Measurements from ENCODE around the gene VPS11. TPM values are rescaled to one million over a fixed set of nuclear protein-coding genes. Genes with fewer than 3 reads are reported as not detected.

Gene VPS11
- total and polyA plus RNA-seq, 10 donors: 30.1 to 66.7 (median 43.6) TPM

DNA sequence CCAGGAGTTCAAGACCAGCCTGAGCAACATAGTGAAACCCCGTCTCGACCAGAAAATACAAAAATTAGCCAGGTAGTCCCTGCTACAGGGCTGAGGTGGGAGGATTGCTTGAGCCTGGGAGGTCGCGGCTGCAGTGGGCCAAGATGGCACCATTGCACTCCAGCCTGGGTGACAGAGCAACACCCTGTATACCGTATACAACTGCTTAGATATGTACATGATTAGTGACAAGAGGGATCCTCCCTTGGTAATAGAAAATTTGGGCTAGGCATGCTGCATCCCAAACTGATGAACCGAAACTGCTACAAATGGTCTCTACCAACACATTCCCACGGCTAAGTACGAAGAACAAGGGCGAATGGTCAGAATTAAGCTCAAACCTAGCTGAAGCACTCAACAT is 24.7 kb upstream of the VPS11 start:
- H3K27ac ChIP-seq: no peak overlapping the region
- TF ChIP-seq, protein P1, sequence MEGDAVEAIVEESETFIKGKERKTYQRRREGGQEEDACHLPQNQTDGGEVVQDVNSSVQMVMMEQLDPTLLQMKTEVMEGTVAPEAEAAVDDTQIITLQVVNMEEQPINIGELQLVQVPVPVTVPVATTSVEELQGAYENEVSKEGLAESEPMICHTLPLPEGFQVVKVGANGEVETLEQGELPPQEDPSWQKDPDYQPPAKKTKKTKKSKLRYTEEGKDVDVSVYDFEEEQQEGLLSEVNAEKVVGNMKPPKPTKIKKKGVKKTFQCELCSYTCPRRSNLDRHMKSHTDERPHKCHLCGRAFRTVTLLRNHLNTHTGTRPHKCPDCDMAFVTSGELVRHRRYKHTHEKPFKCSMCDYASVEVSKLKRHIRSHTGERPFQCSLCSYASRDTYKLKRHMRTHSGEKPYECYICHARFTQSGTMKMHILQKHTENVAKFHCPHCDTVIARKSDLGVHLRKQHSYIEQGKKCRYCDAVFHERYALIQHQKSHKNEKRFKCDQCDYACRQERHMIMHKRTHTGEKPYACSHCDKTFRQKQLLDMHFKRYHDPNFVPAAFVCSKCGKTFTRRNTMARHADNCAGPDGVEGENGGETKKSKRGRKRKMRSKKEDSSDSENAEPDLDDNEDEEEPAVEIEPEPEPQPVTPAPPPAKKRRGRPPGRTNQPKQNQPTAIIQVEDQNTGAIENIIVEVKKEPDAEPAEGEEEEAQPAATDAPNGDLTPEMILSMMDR (IDR thresholded peaks at IDR 0.05 in 8 of 11, conservative IDR thresholded peaks at IDR 0.05 in 3 of 11): no peak
- TF ChIP-seq POLR2AphosphoS5 (IDR thresholded peaks at IDR 0.05): no peak
- no peak for TF ChIP-seq POLR2A (IDR thresholded peaks at IDR 0.05)
- H3K9me3 ChIP-seq: no peaks in the 10 kb centered on the region
- no peaks in the 10 kb centered on the region for H3K27me3 ChIP-seq (replicated peaks in 1 of 7)
- H3K36me3 ChIP-seq: peaks cover 0 to 38% (median 29%) of the 10 kb centered on the region in 6 donors
- H3K4me1 ChIP-seq: peaks cover 0 to 8% (median 0%) of the 10 kb centered on the region in 6 donors
- DNase-seq: peak; percentile 21
- WGBS, 5 donors: 89 to 96% (median 92%) methylated on average over 9 of the region's 9 CpGs
- H3K4me3 ChIP-seq: no peak overlapping the region
- intact Hi-C loops (cut with DNase I; ENCODE audit: low total_unique reads): no loop called here

DNA sequence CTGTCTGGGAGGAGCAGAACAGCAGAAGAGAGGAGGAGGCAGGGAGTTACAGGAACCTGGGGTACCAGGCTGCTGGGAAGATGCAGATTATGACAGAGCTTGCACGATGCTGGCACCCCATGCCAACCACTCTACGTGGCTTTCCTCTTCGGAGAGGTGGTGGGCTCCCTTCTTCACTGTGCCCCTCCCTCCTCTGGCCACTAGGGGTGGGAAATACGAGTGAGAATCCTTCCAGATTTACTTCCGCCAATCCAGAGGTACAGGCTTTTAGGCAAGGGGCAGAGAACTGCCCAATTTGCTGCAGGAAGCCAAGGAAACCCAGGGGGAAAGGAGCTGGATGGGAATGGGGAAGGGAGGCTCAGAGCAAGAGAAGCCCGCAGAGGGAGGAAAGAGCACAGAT is 22.9 kb upstream of the VPS11 start:
- WGBS, 5 donors: 80 to 87% (median 82%) methylated on average over 6 of the region's 6 CpGs
- no peaks in the 10 kb centered on the region for H3K27me3 ChIP-seq (replicated peaks in 1 of 7)

DNA sequence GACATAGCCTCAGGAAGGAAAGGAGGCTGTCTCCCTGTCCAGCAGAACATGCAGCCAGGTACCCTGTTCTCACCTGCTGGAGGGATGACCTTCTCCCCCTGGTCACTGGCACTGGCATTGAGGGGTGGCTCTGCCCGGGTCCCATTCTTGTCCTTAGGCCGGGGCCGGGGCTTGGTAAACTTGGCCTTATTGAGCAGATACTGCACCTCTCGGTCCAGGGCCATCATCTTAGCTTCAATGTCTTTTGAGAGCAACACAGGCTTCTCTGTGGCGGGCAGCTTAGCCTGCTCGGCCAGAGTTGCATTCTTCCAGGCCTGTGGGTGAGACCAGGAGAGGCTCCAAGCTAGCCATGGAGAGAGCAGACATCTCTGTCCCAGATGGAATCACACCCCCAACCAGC is 21.1 kb upstream of the VPS11 start:
- Histone ChIP-seq H3K4me3 (no peak overlapping the region), H3K36me3 (peaks cover 0 to 74% (median 63%) of the 10 kb centered on the region in 6 donors), H3K27ac (no peak overlapping the region), H3K27me3 (replicated peaks in 1 of 7) (no peaks in the 10 kb centered on the region), H3K9me3 (no peaks in the 10 kb centered on the region), H3K4me1 (peaks cover 0 to 2% (median 0%) of the 10 kb centered on the region in 6 donors)
- DNase-seq: peak; percentile 58
- TF ChIP-seq, protein P1 (IDR thresholded peaks at IDR 0.05 in 8 of 11, conservative IDR thresholded peaks at IDR 0.05 in 3 of 11): no peak
- 95 to 100% (median 98%) methylated on average over 6 of the region's 6 CpGs for WGBS, 5 donors
- intact Hi-C loops (cut with DNase I; ENCODE audit: low total_unique reads): no loop called here

More for the DNA sequence above, 22.9 kb upstream of the VPS11 start:
- TF ChIP-seq POLR2A (IDR thresholded peaks at IDR 0.05): no peak
- TF ChIP-seq, protein P1 (IDR thresholded peaks at IDR 0.05 in 8 of 11, conservative IDR thresholded peaks at IDR 0.05 in 3 of 11): no peak
- TF ChIP-seq POLR2AphosphoS5 (IDR thresholded peaks at IDR 0.05): no peak
- no peak overlapping the region for H3K27ac ChIP-seq
- H3K4me1 ChIP-seq: peaks cover 0 to 3% (median 0%) of the 10 kb centered on the region in 6 donors
- peak; percentile 30 for DNase-seq
- no peak overlapping the region for H3K4me3 ChIP-seq
- peaks cover 0 to 56% (median 47%) of the 10 kb centered on the region in 6 donors for H3K36me3 ChIP-seq
- H3K9me3 ChIP-seq: no peaks in the 10 kb centered on the region
- intact Hi-C loops (cut with DNase I; ENCODE audit: low total_unique reads): no loop called here

DNA sequence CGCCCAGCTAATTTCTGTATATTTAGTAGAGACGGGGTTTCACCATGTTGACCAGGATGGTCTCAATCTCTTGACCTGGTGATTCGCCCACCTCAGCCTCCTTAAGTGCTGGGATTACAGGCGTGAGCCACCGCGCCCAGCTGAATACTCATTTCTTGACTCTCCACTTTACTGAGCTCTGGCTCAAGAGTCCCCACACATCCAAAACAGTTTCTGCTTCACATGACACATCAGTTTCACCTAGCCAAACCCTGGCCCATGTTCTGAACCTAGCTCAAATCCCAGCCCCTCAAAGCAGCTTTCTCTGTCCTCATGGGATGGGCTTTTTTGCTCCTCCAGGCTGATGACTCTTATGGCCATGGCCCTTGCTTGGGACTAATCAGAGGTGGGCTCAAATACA is 20.4 kb upstream of the VPS11 start:
- Histone ChIP-seq H3K4me1 (peaks cover 0 to 9% (median 4%) of the 10 kb centered on the region in 6 donors), H3K9me3 (no peaks in the 10 kb centered on the region), H3K27me3 (replicated peaks in 1 of 7) (no peaks in the 10 kb centered on the region), H3K36me3 (peaks cover 2 to 81% (median 71%) of the 10 kb centered on the region in 6 donors), H3K27ac (no peak overlapping the region), H3K4me3 (no peak overlapping the region)
- DNase-seq: peak; percentile 3
- no peak for TF ChIP-seq POLR2A (IDR thresholded peaks at IDR 0.05)
- TF ChIP-seq POLR2AphosphoS5 (IDR thresholded peaks at IDR 0.05): no peak
- TF ChIP-seq, protein P1 (IDR thresholded peaks at IDR 0.05 in 8 of 11, conservative IDR thresholded peaks at IDR 0.05 in 3 of 11): no peak
- WGBS, 5 donors: 80 to 94% (median 89%) methylated on average over 6 of the region's 6 CpGs
- intact Hi-C loops (cut with DNase I; ENCODE audit: low total_unique reads): no loop called here

Data from spleen (tissue), 11 donors.